A673 (cell line): ENCODE results near the gene ZBED1.
"Not testable (repeated sequence)": the region's sequence is repeated elsewhere in the genome, so short reads cannot be mapped to it uniquely, and the experiment has no call there.

Experiments
- CTCF ChIP-seq: fragments of 300-800, 200-600 bp; sonication (generic); conservative IDR thresholded peaks from 2 replicates; pipeline ENCODE4 v1.5.1; 2017; ENCODE audit warnings: low read depth, mild to moderate bottlenecking, antibody characterized with exemption, low read length, moderate library complexity, mixed read lengths
- EZH2 ChIP-seq: fragments of 200-600 bp; sonication (generic); IDR thresholded peaks from 2 replicates; pipeline ENCODE4 v1.6.1; 2017; ENCODE audit warnings: borderline replicate concordance, low read depth, mild to moderate bottlenecking, mixed read lengths, antibody characterized with exemption, low read length; ENCODE audit not compliant: poor library complexity, severe bottlenecking

GRCh38 chrX:2471126-2471525 lies 29.6 kb downstream of the ZBED1 start:
- TF ChIP-seq CTCF, EZH2: not testable (repeated sequence)
